ENCODE measurements around the gene RSAD2. TPM values are rescaled to one million over a fixed set of nuclear protein-coding genes. Genes with fewer than 3 reads are reported as not detected.

Gene RSAD2
- total RNA-seq, 1 donor from 2014 or later = 0.67 TPM

GRCh38 chr2:6943971-6944370 lies 66.4 kb downstream of the RSAD2 start:
- Mint-ChIP-seq H3K4me1 (peaks cover 12% of the 10 kb centered on the region), H3K36me3 (ENCODE audit: low read depth) (no peaks in the 10 kb centered on the region), H3K27me3 (peaks cover 2% of the 10 kb centered on the region), H3K27ac (no peak overlapping the region), H3K9me3 (no peaks in the 10 kb centered on the region), H3K4me3 (no peak overlapping the region)
- CTCF ChIA-PET = no interaction called here
- no peak for DNase-seq
- intact Hi-C loops (cut with micrococcal nuclease) = no loop called here
- POLR2A ChIA-PET = no interaction called here
- TF ChIP-seq CTCF (IDR thresholded peaks at IDR 0.05) = no peak
- ATAC-seq (ENCODE audit: low read depth) = no peak

GRCh38 chr2:6944555-6944954 lies 67.0 kb downstream of the RSAD2 start:
- ChIA-PET POLR2A (no interaction called here), CTCF (no interaction called here)
- H3K27ac Mint-ChIP-seq = no peak overlapping the region
- peaks cover 2% of the 10 kb centered on the region for H3K27me3 Mint-ChIP-seq
- H3K9me3 Mint-ChIP-seq = no peaks in the 10 kb centered on the region
- no peak for ATAC-seq (ENCODE audit: low read depth)
- DNase-seq = no peak
- peaks cover 12% of the 10 kb centered on the region for H3K4me1 Mint-ChIP-seq
- TF ChIP-seq CTCF (IDR thresholded peaks at IDR 0.05) = no peak
- H3K4me3 Mint-ChIP-seq = no peak overlapping the region
- no peaks in the 10 kb centered on the region for H3K36me3 Mint-ChIP-seq (ENCODE audit: low read depth)
- intact Hi-C loops (cut with micrococcal nuclease) = no loop called here

- ATAC-seq (ENCODE audit: low read depth) (no peak), DNase-seq (no peak)
- H3K4me1 Mint-ChIP-seq = peaks cover 12% of the 10 kb centered on the region
- no peak overlapping the region for H3K27ac Mint-ChIP-seq
- no peak overlapping the region for H3K4me3 Mint-ChIP-seq
- ChIA-PET POLR2A (no interaction called here), CTCF (no interaction called here)
- H3K27me3 Mint-ChIP-seq = peaks cover 2% of the 10 kb centered on the region
- intact Hi-C loops (cut with micrococcal nuclease) = no loop called here
- H3K9me3 Mint-ChIP-seq = no peaks in the 10 kb centered on the region
- no peak for TF ChIP-seq CTCF (IDR thresholded peaks at IDR 0.05)
- H3K36me3 Mint-ChIP-seq (ENCODE audit: low read depth) = no peaks in the 10 kb centered on the region
These were observed 67.7 kb downstream of the RSAD2 start for GRCh38 chr2:6945087-6945813.

GRCh38 chr2:6945821-6946220 lies 68.2 kb downstream of the RSAD2 start:
- Mint-ChIP-seq H3K4me1 (peaks cover 12% of the 10 kb centered on the region), H3K27me3 (no peaks in the 10 kb centered on the region), H3K4me3 (no peak overlapping the region), H3K27ac (no peak overlapping the region), H3K9me3 (no peaks in the 10 kb centered on the region), H3K36me3 (ENCODE audit: low read depth) (no peaks in the 10 kb centered on the region)
- TF ChIP-seq CTCF (IDR thresholded peaks at IDR 0.05) = no peak
- ATAC-seq (ENCODE audit: low read depth) (no peak), DNase-seq (no peak)
- intact Hi-C loops (cut with micrococcal nuclease) = no loop called here
- POLR2A ChIA-PET = no interaction called here
- CTCF ChIA-PET = no interaction called here

- Mint-ChIP-seq H3K36me3 (ENCODE audit: low read depth) (no peaks in the 10 kb centered on the region), H3K4me3 (no peak overlapping the region), H3K27ac (no peak overlapping the region), H3K27me3 (no peaks in the 10 kb centered on the region), H3K4me1 (peaks cover 12% of the 10 kb centered on the region), H3K9me3 (no peaks in the 10 kb centered on the region)
- no peak for ATAC-seq (ENCODE audit: low read depth)
- intact Hi-C loops (cut with micrococcal nuclease) = no loop called here
- no peak for DNase-seq
- POLR2A ChIA-PET = no interaction called here
- no peak for TF ChIP-seq CTCF (IDR thresholded peaks at IDR 0.05)
- CTCF ChIA-PET = no interaction called here
These were observed 69.1 kb downstream of the RSAD2 start for GRCh38 chr2:6946722-6947121.

Other genes starting within 250 kb of the RSAD2 start
- gene CMPK2, start 11.9 kb upstream of the RSAD2 start, total RNA-seq = 1.2 and 1.9 TPM in 2 replicates
- 0.56 and 0.89 TPM in 2 replicates for gene RNF144A, start 39.6 kb downstream of the RSAD2 start, total RNA-seq

Measured in activated B cell treated with CpG ODN at 0.5 μM for 24 hours (primary cell).